RWPE1 (cell line): Measurements from ENCODE around the gene FMR1.

Experiments used
- CTCF ChIA-PET: fragments of 350-600 bp; sonication (Branson Sonifier 250); formaldehyde crosslinking; extraction: SDS; loops from one replicate; lab custom pipeline; 2021; lab: Yijun Ruan, JAX
- POLR2A ChIA-PET: fragments of 400-600 bp; formaldehyde crosslinking; extraction: SDS; loops from one replicate; lab custom pipeline; 2020; ENCODE audit warnings: antibody characterized with exemption; ENCODE audit not compliant: low non-redundant PET; lab: Yijun Ruan, JAX
- DNase-seq: peaks from one replicate; pipeline ENCODE4 v3.0.0; 2012; ENCODE audit warnings: low spot score
- H3K27ac ChIP-seq: fragments of 450-650 bp; 2 replicates; pipeline ENCODE4 v1.5.1; 2017
- TF ChIP-seq, protein P1 (sequence below): fragments of 450-650 bp; conservative IDR thresholded peaks from 2 replicates; pipeline ENCODE4 v1.5.1; 2017; ENCODE audit warnings: low read depth, mild to moderate bottlenecking

FMR1 gene

DNA sequence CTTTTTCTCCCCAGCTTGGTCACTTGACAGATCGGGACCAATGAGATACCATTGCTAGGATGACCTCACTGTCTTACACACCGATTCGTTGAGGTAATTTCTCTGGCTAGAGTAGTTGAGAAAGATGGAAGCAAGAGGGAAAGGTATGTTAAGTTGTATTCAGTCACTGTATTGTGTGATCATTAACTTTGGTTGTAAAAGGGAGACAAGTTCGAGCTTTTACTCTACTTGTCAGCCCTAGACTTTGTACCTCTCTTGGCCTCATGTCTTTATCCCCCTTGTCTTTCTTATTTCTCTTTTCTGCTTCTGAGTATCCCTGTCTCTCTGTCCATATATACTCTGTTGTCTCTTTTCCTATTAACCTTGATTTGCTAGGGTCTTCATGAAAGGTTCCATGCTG, 15.5 kb downstream of the FMR1 start:
- ChIA-PET POLR2A (no interaction called here), CTCF (no interaction called here)
- TF ChIP-seq, protein P1, sequence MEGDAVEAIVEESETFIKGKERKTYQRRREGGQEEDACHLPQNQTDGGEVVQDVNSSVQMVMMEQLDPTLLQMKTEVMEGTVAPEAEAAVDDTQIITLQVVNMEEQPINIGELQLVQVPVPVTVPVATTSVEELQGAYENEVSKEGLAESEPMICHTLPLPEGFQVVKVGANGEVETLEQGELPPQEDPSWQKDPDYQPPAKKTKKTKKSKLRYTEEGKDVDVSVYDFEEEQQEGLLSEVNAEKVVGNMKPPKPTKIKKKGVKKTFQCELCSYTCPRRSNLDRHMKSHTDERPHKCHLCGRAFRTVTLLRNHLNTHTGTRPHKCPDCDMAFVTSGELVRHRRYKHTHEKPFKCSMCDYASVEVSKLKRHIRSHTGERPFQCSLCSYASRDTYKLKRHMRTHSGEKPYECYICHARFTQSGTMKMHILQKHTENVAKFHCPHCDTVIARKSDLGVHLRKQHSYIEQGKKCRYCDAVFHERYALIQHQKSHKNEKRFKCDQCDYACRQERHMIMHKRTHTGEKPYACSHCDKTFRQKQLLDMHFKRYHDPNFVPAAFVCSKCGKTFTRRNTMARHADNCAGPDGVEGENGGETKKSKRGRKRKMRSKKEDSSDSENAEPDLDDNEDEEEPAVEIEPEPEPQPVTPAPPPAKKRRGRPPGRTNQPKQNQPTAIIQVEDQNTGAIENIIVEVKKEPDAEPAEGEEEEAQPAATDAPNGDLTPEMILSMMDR = no peak
- no peak for DNase-seq
- no peak overlapping the region for H3K27ac ChIP-seq

DNA sequence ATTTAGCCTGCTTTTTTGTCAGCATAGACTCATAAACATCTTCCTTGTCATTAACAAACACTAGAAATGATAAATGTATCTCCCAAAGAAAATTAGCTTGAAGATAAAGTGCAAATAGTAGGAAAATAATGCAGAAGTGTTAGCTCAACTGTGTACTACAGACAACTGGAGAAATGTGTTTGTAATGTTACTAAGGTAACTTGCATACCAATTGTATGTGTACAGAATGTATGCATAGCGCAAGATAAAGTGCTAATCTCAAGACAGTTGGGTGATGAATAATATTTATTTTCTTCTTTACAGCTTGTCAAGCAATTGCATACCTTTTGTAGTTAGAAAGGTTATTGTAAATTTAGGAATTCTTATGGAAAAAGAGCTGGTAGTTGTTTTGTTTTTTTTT, 22.1 kb downstream of the FMR1 start:
- no peak for DNase-seq
- TF ChIP-seq, protein P1 = no peak
- CTCF ChIA-PET = no interaction called here
- no peak overlapping the region for H3K27ac ChIP-seq
- POLR2A ChIA-PET = no interaction called here

DNA sequence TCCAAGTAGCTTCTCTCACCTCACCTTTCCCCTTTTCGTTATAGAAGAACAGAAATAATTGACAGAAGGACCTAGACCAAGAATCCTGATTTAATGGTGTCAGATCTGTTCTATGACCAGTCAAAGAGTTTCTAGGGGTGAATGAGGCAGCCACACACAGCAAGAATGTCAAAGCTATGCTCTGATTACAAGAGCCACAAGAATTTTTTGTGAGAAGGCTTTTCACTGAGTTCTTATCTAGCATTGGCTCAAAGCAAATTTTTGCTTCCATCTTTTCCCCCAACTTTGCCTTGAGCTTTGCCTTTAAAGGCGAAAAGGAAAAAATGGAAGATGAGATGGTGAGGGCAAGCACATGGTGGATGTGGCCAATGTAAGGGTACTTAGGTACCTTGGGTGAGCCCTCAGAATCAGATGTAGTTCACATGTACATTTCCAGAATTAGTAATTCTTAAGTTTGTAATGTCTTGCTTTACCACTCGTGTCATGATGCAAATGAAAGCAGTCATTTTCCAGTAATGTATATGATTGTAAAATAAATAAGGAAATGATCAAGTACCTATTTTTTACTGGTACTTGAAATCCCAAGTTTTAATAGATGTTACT, 23.5 kb downstream of the FMR1 start:
- DNase-seq = no peak
- ChIA-PET CTCF (no interaction called here), POLR2A (no interaction called here)
- TF ChIP-seq, protein P1 = no peak
- no peak overlapping the region for H3K27ac ChIP-seq

DNA sequence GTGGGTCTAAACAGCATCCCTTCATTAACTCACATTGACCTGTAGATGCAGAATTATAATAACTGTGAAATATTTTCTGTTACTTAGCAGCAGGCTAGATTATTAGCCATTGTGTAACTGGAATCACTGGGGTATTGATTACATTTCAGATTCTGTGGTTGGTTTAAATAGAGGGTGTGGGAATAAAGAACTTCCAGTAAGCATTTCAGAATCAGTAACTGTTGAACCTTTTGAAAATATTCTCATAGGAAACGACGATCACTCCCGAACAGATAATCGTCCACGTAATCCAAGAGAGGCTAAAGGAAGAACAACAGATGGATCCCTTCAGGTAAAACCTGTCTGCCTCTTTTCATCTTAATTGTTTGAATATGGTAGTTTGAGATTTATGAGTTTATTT, 33.6 kb downstream of the FMR1 start:
- TF ChIP-seq, protein P1 = no peak
- no peak for DNase-seq
- ChIA-PET POLR2A (no interaction called here), CTCF (no interaction called here)
- H3K27ac ChIP-seq = no peak overlapping the region

DNA sequence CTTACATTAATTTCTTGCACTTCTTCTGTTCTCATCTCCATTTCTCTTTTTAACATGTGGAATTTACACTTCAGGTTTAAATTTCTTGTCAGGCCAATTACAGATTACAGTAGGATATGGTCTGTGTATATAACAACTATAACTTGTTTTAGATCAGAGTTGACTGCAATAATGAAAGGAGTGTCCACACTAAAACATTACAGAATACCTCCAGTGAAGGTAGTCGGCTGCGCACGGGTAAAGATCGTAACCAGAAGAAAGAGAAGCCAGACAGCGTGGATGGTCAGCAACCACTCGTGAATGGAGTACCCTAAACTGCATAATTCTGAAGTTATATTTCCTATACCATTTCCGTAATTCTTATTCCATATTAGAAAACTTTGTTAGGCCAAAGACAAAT, 36.8 kb downstream of the FMR1 start:
- CTCF ChIA-PET = no interaction called here
- POLR2A ChIA-PET = no interaction called here
- no peak overlapping the region for H3K27ac ChIP-seq
- TF ChIP-seq, protein P1 = no peak
- no peak for DNase-seq

DNA sequence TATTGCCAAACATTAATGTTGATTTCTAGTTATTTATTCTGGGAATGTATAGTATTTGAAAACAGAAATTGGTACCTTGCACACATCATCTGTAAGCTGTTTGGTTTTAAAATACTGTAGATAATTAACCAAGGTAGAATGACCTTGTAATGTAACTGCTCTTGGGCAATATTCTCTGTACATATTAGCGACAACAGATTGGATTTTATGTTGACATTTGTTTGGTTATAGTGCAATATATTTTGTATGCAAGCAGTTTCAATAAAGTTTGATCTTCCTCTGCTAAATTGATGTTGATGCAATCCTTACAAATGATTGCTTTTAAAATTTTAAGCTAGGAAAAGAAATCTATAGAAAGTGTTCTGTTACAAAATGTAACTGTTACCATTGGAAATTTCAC, 38.6 kb downstream of the FMR1 start:
- DNase-seq = no peak
- POLR2A ChIA-PET = no interaction called here
- H3K27ac ChIP-seq = no peak overlapping the region
- TF ChIP-seq, protein P1 = no peak
- CTCF ChIA-PET = no interaction called here
